ENCODE data around the gene CTNND2. TPM values are rescaled to one million over a fixed set of nuclear protein-coding genes. Genes with fewer than 3 reads are reported as not detected.
A peak's percentile ranks its signal among the peaks of the same experiment; 100 is the strongest.

The CTNND2 gene
- total and polyA plus RNA-seq, 5 donors from 2014 or later = not detected

- Mint-ChIP-seq H3K36me3 (no peaks in the 10 kb centered on the region), H3K4me3 (no peak overlapping the region), H3K27ac (peak overlapping the region in 1 of 3 donors; percentile 15), H3K4me1 (no peaks in the 10 kb centered on the region), H3K27me3 (no peaks in the 10 kb centered on the region), H3K9me3 (peaks cover 0 to 4% (median 1%) of the 10 kb centered on the region in 7 donors)
- Histone ChIP-seq H3K4me1 (ENCODE audit: control insufficient read depth, insufficient read depth, low read length, poor library complexity, severe bottlenecking) (no peaks in the 10 kb centered on the region), H3K27ac (ENCODE audit: insufficient read depth, low read length, poor library complexity, severe bottlenecking) (no peak overlapping the region), H3K36me3 (ENCODE audit: control insufficient read depth, insufficient read depth, low read length) (no peaks in the 10 kb centered on the region), H3K9me3 (ENCODE audit: control insufficient read depth in 2 of 2, low read length in 2 of 2) (no peaks in the 10 kb centered on the region), H3K27me3 (ENCODE audit: control insufficient read depth, insufficient read depth, low read length) (no peaks in the 10 kb centered on the region), H3K4me3 (ENCODE audit: low read depth, low read length) (no peak overlapping the region)
- no peak for ATAC-seq (ENCODE audit: low read depth in 2 of 2)
- DNase-seq = no peak
These were observed 385.0 kb downstream of the CTNND2 start for GRCh38 chr5:11519236-11519635.

GRCh38 chr5:11518676-11519075 lies 385.6 kb downstream of the CTNND2 start:
- H3K4me3 Mint-ChIP-seq = no peak overlapping the region
- H3K27ac Mint-ChIP-seq = no peak overlapping the region

GRCh38 chr5:11514705-11515432 lies 389.4 kb downstream of the CTNND2 start:
- H3K36me3 Mint-ChIP-seq = no peaks in the 10 kb centered on the region
- H3K9me3 Mint-ChIP-seq = peaks cover 0 to 5% (median 0%) of the 10 kb centered on the region in 7 donors
- ATAC-seq (ENCODE audit: low read depth in 2 of 2) (no peak), DNase-seq (no peak)
- no peaks in the 10 kb centered on the region for H3K36me3 ChIP-seq (ENCODE audit: control insufficient read depth, insufficient read depth, low read length)
- no peak overlapping the region for H3K4me3 ChIP-seq (ENCODE audit: low read depth, low read length)
- H3K27ac Mint-ChIP-seq = no peak overlapping the region
- H3K4me3 Mint-ChIP-seq = no peak overlapping the region
- no peak overlapping the region for H3K27ac ChIP-seq (ENCODE audit: insufficient read depth, low read length, poor library complexity, severe bottlenecking)
- H3K27me3 ChIP-seq (ENCODE audit: control insufficient read depth, insufficient read depth, low read length) = no peaks in the 10 kb centered on the region
- H3K9me3 ChIP-seq (ENCODE audit: control insufficient read depth in 2 of 2, low read length in 2 of 2) = no peaks in the 10 kb centered on the region
- H3K27me3 Mint-ChIP-seq = no peaks in the 10 kb centered on the region
- no peaks in the 10 kb centered on the region for H3K4me1 ChIP-seq (ENCODE audit: control insufficient read depth, insufficient read depth, low read length, poor library complexity, severe bottlenecking)
- H3K4me1 Mint-ChIP-seq = no peaks in the 10 kb centered on the region

More at GRCh38 chr5:11518676-11519075, 385.6 kb downstream of the CTNND2 start:
- H3K4me1 Mint-ChIP-seq = no peaks in the 10 kb centered on the region
- no peaks in the 10 kb centered on the region for H3K27me3 Mint-ChIP-seq
- H3K9me3 ChIP-seq (ENCODE audit: control insufficient read depth in 2 of 2, low read length in 2 of 2) = no peaks in the 10 kb centered on the region
- no peaks in the 10 kb centered on the region for H3K36me3 ChIP-seq (ENCODE audit: control insufficient read depth, insufficient read depth, low read length)
- no peaks in the 10 kb centered on the region for H3K27me3 ChIP-seq (ENCODE audit: control insufficient read depth, insufficient read depth, low read length)
- H3K4me1 ChIP-seq (ENCODE audit: control insufficient read depth, insufficient read depth, low read length, poor library complexity, severe bottlenecking) = no peaks in the 10 kb centered on the region
- ATAC-seq (ENCODE audit: low read depth in 2 of 2) (no peak), DNase-seq (no peak)
- no peak overlapping the region for H3K27ac ChIP-seq (ENCODE audit: insufficient read depth, low read length, poor library complexity, severe bottlenecking)
- no peak overlapping the region for H3K4me3 ChIP-seq (ENCODE audit: low read depth, low read length)
- H3K36me3 Mint-ChIP-seq = no peaks in the 10 kb centered on the region
- H3K9me3 Mint-ChIP-seq = peaks cover 0 to 4% (median 1%) of the 10 kb centered on the region in 7 donors

GRCh38 chr5:11511878-11512277 lies 392.4 kb downstream of the CTNND2 start:
- Mint-ChIP-seq H3K9me3 (peaks cover 0 to 5% (median 0%) of the 10 kb centered on the region in 7 donors), H3K36me3 (no peaks in the 10 kb centered on the region), H3K27me3 (peaks cover 5% of the 10 kb centered on the region), H3K4me3 (no peak overlapping the region), H3K27ac (no peak overlapping the region), H3K4me1 (no peaks in the 10 kb centered on the region)
- no peak for DNase-seq
- Histone ChIP-seq H3K4me3 (ENCODE audit: low read depth, low read length) (no peak overlapping the region), H3K9me3 (ENCODE audit: control insufficient read depth in 2 of 2, low read length in 2 of 2) (no peaks in the 10 kb centered on the region), H3K27me3 (ENCODE audit: control insufficient read depth, insufficient read depth, low read length) (no peaks in the 10 kb centered on the region), H3K4me1 (ENCODE audit: control insufficient read depth, insufficient read depth, low read length, poor library complexity, severe bottlenecking) (no peaks in the 10 kb centered on the region), H3K27ac (ENCODE audit: insufficient read depth, low read length, poor library complexity, severe bottlenecking) (no peak overlapping the region), H3K36me3 (ENCODE audit: control insufficient read depth, insufficient read depth, low read length) (no peaks in the 10 kb centered on the region)
- ATAC-seq (ENCODE audit: low read depth in 2 of 2) = no peak

- Histone ChIP-seq H3K27me3 (ENCODE audit: control insufficient read depth, insufficient read depth, low read length) (no peaks in the 10 kb centered on the region), H3K27ac (ENCODE audit: insufficient read depth, low read length, poor library complexity, severe bottlenecking) (no peak overlapping the region), H3K4me3 (ENCODE audit: low read depth, low read length) (no peak overlapping the region), H3K36me3 (ENCODE audit: control insufficient read depth, insufficient read depth, low read length) (no peaks in the 10 kb centered on the region), H3K4me1 (ENCODE audit: control insufficient read depth, insufficient read depth, low read length, poor library complexity, severe bottlenecking) (no peaks in the 10 kb centered on the region), H3K9me3 (ENCODE audit: control insufficient read depth in 2 of 2, low read length in 2 of 2) (no peaks in the 10 kb centered on the region)
- no peak for ATAC-seq (ENCODE audit: low read depth in 2 of 2)
- H3K27ac Mint-ChIP-seq = no peak overlapping the region
- peaks cover 5% of the 10 kb centered on the region for H3K27me3 Mint-ChIP-seq
- H3K4me1 Mint-ChIP-seq = no peaks in the 10 kb centered on the region
- DNase-seq = no peak
- H3K9me3 Mint-ChIP-seq = peaks cover 0 to 5% (median 0%) of the 10 kb centered on the region in 7 donors
- H3K4me3 Mint-ChIP-seq = no peak overlapping the region
- H3K36me3 Mint-ChIP-seq = no peaks in the 10 kb centered on the region
These were observed 393.4 kb downstream of the CTNND2 start for GRCh38 chr5:11510889-11511288.

GRCh38 chr5:11509793-11510192 lies 394.5 kb downstream of the CTNND2 start:
- Histone ChIP-seq H3K4me3 (ENCODE audit: low read depth, low read length) (no peak overlapping the region), H3K4me1 (ENCODE audit: control insufficient read depth, insufficient read depth, low read length, poor library complexity, severe bottlenecking) (no peaks in the 10 kb centered on the region), H3K27ac (ENCODE audit: insufficient read depth, low read length, poor library complexity, severe bottlenecking) (no peak overlapping the region), H3K27me3 (ENCODE audit: control insufficient read depth, insufficient read depth, low read length) (no peaks in the 10 kb centered on the region), H3K9me3 (ENCODE audit: control insufficient read depth in 2 of 2, low read length in 2 of 2) (no peaks in the 10 kb centered on the region), H3K36me3 (ENCODE audit: control insufficient read depth, insufficient read depth, low read length) (no peaks in the 10 kb centered on the region)
- Mint-ChIP-seq H3K27ac (no peak overlapping the region), H3K36me3 (no peaks in the 10 kb centered on the region), H3K4me1 (no peaks in the 10 kb centered on the region), H3K4me3 (no peak overlapping the region), H3K27me3 (peaks cover 5% of the 10 kb centered on the region), H3K9me3 (peaks cover 0 to 5% (median 0%) of the 10 kb centered on the region in 7 donors)
- ATAC-seq (ENCODE audit: low read depth in 2 of 2) = no peak
- DNase-seq = no peak

- Mint-ChIP-seq H3K27ac (no peak overlapping the region), H3K9me3 (peaks cover 0 to 7% (median 0%) of the 10 kb centered on the region in 7 donors), H3K4me1 (no peaks in the 10 kb centered on the region), H3K36me3 (no peaks in the 10 kb centered on the region), H3K4me3 (no peak overlapping the region), H3K27me3 (peaks cover 5% of the 10 kb centered on the region)
- H3K36me3 ChIP-seq (ENCODE audit: control insufficient read depth, insufficient read depth, low read length) = no peaks in the 10 kb centered on the region
- DNase-seq (no peak), ATAC-seq (ENCODE audit: low read depth in 2 of 2) (no peak)
- no peaks in the 10 kb centered on the region for H3K4me1 ChIP-seq (ENCODE audit: control insufficient read depth, insufficient read depth, low read length, poor library complexity, severe bottlenecking)
- H3K27ac ChIP-seq (ENCODE audit: insufficient read depth, low read length, poor library complexity, severe bottlenecking) = no peak overlapping the region
- no peak overlapping the region for H3K4me3 ChIP-seq (ENCODE audit: low read depth, low read length)
- H3K27me3 ChIP-seq (ENCODE audit: control insufficient read depth, insufficient read depth, low read length) = no peaks in the 10 kb centered on the region
- H3K9me3 ChIP-seq (ENCODE audit: control insufficient read depth in 2 of 2, low read length in 2 of 2) = no peaks in the 10 kb centered on the region
These were observed 396.9 kb downstream of the CTNND2 start for GRCh38 chr5:11507156-11507910.

- Mint-ChIP-seq H3K4me1 (no peaks in the 10 kb centered on the region), H3K9me3 (peaks cover 0 to 3% (median 0%) of the 10 kb centered on the region in 7 donors), H3K4me3 (no peak overlapping the region), H3K36me3 (no peaks in the 10 kb centered on the region), H3K27ac (no peak overlapping the region), H3K27me3 (peaks cover 5% of the 10 kb centered on the region)
- ATAC-seq (ENCODE audit: low read depth in 2 of 2) = no peak
- Histone ChIP-seq H3K36me3 (ENCODE audit: control insufficient read depth, insufficient read depth, low read length) (no peaks in the 10 kb centered on the region), H3K27me3 (ENCODE audit: control insufficient read depth, insufficient read depth, low read length) (no peaks in the 10 kb centered on the region), H3K4me3 (ENCODE audit: low read depth, low read length) (no peak overlapping the region), H3K4me1 (ENCODE audit: control insufficient read depth, insufficient read depth, low read length, poor library complexity, severe bottlenecking) (no peaks in the 10 kb centered on the region), H3K9me3 (ENCODE audit: control insufficient read depth in 2 of 2, low read length in 2 of 2) (no peaks in the 10 kb centered on the region), H3K27ac (ENCODE audit: insufficient read depth, low read length, poor library complexity, severe bottlenecking) (no peak overlapping the region)
- no peak for DNase-seq
These were observed 399.4 kb downstream of the CTNND2 start for GRCh38 chr5:11504886-11505193.
